NAMALWA (cell line): ENCODE data around the gene AIP.
A peak's percentile ranks its signal among the peaks of the same experiment; 100 is the strongest.

Source experiments
- DNase-seq: peaks from one replicate; pipeline ENCODE4 v3.0.0-alpha.2; 2015; ENCODE audit warnings: low spot score

Gene AIP

DNA sequence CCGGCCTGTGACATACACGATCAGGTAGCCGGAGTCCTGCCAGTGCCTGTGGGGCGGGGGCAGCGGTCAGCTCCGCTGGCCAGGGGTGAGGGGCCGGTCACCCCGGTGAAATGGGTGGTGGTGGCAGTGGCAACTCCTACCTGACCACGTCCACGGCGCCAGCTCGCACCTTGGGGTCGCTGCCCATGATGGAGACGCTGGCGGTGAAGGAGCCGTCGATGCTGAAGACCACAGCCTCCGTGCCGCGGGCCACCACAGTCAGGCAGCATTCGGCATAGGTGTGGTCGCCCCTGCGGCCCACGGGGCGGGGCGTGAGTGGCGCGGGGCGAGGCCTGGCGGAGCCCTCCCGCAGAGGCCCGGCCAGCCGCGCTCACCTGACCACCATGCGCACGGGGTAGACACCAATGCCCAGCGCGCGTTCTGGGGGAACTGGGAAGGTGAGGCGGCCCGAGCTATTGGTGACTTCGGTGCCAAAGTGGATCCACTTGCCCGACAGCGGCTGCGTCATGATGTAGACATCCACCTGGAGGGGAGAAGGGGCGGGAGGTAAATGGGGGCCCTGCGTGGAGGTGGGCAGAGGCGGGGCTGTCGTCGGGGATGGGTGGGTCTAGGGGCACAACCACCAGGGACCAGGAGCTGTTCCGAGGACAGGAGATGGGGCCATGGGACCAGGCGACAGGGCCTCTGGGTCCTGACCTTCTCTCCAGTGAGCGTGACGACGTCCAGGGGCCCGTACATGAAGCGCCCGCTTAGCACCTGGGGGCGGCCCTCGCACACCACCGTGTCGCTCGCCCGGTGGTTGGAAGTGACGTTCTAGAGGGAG lies 10.9 kb downstream of the AIP start:
- no peak for DNase-seq

DNA sequence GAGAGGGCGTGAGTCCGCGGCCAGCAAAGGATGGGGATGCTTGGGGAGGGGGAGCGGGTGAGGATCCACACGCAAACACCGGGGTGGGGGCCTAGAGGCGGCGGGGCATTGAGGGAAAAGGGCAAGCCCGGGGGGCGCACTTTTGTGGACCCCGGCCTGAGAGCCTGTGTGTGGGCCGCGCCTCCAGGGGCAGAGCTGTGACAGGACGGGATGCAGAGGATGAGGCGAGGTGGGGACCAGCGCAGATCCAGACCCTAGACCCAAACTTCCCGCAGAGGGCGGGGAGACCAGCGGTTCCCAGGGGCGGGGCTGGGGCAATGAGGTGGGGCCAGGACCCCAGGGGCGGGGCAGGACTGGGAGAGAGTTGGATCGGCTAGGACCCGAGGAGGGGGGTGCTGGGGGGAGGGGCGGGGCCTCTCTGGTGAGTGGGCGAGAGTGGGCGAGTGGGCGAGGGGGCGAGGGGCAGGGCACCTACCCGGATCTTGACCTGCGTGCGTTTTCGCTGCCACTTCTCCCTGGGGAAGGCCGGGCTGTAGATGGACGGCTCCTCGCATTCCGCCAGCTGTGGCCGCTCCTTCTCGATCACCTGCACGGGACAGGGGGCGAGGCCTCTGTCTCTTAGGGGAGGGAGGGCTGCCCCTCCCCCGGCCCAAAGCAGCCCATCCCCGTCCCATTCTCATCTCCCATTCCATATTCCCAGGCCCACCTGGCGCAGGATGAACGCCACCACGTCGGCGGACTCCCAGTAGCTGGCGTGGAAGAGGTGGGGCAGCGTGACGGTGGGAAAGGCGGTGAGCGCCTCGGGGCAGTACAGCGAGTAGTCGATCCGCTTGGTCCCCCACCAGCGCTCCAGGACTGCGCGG lies 11.8 kb downstream of the AIP start:
- DNase-seq = no peak

DNA sequence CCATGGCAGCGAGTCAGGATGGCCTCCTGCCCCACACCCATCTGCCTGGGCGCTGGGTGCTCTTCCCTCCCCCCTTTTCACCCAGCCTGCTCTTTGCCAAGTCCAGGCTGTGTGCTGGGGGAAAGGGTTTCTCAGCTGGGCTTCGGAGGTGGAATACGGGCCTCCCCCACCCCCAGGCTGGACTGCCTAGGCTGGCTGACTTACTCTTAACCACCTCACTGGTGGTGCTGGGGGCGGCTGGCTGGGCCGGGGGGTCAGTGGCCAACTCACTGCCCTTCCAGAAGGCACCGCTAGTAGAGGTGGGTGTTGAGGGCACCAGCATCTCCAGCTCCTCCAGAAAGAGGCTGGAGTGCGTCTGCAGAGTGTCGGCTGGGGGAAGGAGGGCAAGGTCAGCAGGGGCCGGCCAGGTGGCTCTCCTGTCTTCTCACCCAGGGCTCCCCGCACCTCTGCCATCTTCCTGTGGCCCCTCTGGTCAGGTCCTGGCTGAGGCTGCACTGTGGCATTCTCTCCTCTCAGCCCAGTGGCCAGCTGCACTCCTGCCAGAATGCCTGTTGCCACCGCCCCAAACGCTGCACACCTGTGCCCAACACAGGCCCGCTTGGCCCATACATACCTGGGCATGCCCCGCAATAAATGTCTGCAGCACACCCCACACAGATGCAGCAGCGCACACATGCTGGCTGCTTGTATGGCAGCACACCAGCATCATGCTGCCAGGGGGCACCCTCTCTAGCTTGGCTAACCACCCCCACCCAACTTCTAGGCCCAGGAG lies 12.6 kb downstream of the AIP start:
- DNase-seq = no peak

DNA sequence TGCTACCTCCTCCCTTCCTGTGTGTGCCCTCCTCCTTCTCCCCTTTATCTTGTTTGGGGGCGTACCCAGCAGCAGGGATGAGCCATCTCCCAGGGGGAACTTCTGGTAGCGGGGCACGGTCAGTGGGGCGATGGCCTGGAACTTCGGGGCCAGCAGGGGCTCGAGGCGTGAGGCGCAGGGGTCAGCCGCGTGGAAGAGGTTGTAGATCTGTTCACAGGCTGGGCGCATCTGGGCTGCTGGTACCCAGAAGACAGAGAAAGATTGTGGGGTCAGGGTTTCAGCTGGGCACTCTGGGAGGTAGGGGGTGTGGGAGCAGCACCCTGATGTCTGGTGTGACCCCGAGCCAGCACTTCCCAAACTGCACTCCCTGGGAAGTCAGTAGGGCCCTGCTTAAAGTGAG lies 13.3 kb downstream of the AIP start:
- no peak for DNase-seq

DNA sequence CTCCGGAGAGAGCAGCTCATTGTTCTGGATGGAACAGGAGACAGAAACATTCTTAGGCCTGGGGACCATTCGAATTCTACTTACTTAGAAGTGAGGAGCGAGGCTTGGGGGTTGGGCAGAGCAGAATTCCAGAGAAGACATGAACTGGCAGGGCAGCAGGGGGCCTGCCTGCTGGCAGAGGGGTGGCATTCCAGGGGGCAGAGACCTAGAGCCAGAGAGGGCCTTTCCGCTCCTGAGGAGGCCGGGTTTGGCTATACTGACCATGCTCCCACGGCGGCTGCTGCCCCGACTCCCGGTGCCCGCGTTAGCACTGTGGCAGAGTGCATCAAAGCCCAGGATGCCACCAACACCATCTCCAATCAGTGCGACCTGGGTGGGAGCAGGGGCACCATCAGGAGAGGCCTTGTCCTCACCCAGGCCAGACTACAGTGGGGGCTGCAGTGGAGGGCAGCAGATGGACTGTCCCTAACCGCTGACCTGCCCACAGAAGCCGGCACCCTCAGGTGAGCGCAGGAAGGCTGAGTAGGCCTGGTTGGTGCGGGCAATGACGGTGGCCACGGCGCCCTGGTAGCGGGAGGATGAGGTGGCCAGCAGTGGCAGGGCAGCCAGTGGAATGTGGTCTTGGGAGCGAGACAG lies 14.9 kb downstream of the AIP start:
- DNase-seq = no peak

DNA sequence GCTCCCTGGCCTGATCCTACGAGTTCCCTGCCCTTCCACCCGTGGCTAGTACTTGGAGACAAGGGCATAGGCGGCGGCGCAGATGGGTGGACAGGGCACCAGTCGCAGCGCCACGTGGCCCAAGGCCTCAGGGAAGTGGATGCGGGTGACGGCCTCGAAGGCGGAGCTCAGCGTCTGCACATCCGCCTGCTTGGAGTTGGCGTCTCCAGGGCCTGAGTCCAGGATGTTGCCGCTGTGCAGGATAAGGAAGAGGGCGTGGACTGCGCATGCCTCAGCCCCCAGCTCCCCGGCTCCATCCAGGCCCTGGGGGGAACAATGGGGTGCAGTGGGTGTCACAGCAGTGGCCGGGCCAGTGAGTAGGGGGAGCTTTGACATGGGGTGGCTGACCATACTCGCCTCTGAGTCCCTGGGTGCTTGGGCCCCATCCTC lies 15.7 kb downstream of the AIP start:
- DNase-seq = no peak

DNA sequence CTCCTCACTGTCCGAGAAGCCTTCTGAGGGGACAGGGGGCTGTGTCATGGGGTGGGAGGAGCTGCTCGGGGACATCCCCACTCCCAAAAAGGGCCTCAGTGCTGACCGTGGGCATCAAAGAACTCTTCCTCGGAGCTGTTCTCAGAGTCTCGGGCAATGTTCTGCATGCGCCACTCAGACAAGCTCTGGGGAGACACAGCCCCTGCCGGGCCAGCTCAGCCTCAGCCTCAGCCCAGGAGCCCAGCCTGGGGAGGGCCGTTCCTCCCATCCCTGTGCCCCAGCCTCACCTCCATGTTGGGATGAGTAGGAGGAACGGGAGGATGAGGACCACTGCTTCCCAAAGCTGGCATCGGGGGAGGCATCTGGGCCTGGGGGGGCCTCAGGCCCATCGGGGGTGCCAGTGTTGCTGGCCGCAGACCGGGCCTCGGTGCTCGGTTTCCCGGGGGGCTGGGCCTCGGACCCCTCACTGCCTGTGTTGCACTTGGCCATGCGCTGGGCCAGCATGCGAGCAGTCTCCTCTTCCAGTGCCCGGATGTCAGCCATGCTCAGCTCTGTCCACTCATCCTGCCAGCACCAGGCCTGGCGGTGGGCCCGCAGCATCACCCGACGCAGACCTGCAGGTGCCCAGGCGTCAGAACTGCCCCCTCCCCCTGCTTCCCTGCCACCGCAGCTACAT lies 17.1 kb downstream of the AIP start:
- DNase-seq = no peak

DNA sequence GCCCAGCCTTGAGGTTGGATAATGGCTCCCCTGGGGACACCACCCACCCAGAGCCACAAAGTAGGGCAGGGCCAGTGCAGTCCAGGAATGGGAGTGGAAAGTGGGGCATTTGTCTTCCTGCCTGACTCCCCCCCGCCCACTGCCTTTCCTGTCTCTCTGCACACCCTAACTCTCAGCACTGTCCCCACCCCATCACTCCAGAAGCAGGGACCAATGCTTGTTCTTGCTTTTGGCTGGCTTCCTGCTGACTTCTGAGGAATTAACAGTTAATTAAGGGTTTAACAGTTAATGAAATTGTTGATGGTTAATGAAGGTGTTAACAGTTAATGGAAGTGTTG lies 17.6 kb downstream of the AIP start:
- DNase-seq = no peak

DNA sequence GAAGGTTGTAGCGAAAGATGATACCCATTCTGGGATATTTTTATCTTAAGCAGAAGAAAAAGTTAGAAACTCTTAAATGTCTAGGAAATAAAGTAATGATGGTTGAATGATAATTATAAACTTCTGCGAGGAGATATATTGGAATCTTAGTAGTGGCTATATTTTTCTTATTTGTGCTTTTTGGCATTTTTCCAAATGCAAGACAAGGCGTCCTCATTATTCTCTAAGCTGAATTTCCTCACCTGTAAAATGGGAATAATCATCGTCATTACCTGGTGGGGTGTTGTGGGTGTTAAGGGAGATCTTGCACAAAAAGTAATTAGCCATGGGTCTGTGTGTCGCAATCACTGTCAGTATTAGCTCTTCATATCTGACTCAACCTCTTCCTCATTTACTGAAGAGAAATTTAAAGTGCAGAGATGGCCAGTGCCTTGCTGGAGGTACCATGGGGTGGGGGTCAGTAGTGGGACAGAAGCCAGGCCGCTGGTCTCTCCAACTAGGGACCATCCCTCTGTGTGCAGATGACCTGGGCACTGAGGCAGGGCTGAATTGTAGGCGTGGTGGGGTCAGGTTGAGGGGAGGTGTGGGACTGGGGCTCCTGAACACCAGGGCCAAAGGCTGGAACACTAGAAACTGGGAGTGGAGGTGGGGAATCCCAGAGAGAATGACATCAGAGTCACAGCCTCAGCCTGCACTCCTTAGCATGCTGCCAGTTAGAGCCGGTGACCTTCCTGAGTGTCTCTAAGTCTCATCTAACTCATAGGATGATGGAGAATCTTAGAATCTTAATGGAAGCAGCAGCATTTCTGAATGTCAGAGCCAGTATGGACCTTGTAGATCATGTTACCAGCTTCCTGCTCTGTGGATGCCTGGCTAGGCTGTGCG lies 18.2 kb downstream of the AIP start:
- no peak for DNase-seq

DNA sequence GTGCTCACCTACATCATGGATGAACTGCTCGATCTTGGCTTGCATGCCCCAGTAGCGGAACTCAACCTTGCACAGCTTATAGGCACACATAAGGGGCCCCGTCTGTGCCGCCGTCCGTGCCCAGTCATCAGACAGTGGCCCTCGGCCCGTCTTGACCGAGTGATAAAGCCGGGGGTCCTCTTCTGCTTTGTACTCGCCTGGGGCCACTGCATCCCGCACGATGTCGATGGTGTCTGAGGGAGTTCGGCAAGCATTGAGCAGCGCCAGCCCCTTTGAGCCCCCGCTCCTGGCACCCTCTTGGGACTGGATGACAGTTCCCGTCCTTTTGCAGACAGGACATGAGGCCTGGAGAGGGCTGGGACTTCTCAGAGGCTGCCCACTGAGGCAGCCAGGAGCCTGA lies 19.0 kb downstream of the AIP start:
- no peak for DNase-seq

DNA sequence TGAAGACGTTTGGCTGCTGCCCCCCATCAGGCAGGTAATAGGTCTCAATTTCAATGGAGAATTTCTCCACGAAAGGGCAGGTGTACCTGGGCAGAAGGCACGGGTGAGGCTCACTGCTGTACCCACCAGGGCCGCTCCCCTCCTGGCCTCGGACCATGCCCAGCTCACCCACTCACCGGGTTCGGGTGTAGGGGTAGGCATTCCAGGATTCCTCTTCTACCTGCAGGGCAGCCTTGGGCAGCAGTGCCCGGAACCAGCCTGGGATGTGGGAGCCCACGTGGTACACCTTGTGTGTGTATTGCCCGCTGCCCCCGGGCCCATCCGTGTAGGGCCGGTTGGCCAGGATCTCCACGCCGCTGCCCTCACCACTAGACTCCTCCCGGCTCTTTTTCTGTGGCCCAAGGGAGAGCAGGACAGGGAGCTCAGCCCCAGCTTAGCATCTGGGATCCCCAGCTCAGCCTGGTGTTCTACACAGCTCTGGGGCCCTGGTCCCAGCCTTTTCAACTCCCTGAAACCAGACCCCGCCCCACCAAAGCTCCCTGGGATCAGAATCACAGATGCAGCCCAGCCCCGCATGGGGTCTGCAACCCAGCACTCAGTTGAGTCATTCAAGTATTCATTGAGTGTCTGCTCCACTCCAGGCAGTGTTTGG lies 19.6 kb downstream of the AIP start:
- DNase-seq = no peak

DNA sequence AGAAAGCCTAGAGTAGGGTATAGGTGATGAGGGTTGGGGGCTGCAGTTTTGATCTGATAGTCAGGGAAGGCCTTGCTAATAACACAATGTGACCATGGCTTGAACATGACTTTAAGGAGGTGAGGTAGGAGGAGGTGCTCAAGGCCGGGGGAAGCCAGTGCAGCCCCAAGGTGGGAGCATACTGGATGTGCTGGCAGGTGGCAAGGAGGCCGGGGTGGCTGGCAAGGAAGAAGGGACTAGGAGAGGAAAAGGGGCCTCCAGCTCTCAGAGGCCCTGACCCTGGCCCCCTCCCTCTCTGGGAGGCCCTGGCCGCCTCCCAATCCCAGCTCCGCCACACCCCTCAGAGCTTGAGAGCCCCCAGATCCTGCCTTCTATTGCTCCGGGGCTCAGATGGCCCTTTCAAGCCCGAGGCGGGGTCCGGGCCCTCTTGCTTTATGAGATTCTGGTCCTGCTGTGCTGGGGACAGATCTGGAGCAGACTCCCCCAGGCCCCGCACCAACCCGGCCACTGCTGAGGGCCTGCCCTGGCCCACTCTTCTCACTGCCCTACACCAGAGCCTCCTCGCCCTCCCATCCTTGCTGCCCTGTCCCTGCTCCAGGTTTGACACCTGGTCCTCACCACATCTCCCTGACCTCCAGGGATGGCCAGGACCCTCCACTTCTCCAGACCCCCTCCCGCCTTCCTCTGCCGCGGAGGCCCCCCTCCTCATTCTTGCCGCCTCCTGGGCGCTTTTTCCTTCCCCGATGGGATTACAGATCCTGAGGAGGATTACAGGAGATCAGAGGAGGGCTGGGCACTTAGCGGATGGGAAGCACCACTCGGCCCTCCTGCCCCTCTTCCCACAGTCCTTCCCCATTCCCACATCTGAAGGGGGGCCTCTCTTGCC lies 20.5 kb downstream of the AIP start:
- no peak for DNase-seq

DNA sequence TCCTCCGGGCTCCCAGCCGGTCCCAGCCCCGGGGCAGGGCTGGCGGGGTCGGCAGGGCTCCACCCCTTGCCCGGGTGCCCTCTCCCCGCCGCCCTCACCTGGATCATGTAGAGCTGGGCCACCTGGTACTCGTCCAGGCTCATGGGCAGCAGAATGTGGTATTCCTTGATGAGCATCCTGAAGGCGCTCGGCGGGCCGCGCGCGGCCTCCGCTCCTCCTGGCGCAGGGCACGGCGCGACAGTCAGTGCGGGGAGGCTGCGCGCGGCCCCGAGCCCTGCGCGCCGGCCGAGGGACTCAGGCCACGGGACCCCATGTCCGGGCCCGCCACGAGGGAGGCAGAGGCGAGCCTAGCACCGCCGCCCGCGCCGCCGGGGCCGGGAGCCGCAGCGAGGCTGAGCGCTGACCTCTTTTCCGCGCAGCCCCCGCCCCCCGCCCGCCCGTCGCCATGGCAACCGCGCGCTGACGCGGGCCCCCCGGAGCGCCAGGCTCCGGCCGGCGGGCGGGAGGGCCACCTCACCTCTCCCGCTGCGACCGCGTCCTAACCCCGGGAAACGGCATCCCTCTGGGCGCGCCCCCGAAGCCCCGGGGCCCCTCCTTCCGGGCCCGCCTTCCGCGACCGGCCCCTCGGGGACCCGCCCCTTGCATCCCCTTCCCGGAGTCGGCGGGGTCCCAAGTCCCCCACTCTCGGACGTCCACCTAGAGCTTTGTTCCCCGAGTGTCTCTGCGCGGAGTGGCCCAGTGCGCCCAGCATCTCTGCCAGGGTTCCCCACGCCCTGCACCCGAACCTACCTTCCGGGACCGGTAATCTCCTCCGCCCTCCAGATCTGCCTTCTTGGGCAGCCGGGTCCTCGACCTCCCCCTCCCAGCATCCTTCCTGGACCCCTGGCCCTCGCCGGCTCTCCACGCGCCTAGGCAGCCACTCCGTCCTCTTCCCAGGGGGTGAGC lies 21.5 kb downstream of the AIP start:
- no peak for DNase-seq

DNA sequence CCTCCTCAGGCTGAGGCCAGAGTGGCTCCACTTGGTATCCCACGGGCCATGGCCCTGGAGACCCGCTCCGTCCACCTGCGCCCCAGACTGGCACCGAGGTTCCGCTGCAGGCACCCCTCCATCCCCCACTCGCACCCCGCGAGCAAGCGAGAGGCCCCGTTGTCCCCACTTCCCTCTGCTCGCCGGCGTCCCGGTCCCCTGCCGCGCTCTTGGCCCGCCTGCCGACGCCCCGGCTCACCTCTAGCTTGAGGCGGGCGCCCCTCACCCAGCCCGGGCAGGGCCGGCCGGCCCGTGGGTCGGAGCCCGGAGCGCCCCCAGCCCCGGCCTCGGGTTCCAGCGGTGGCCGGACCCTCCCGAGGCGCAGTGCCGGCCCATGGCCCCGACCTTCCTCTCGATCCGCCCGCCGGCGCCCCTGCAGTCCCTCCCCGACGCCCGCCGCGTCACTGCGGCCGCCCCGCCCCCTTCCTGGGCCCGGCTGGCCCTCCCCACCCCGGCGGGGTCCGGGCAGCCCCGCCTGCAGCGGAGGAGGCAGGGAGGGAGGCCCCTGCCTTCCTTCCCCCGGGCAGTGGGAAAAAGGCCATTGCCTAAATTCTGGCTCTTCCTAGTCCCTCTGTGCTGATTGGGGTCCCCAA lies 22.2 kb downstream of the AIP start, which contains the start of gene PITPNM1:
Gene PITPNM1, minus strand, starts transcription at position 414 of the 632 bp plus-strand sequence. CDS start 1,183 bp downstream, outside the sequence.
- DNase-seq = peak; percentile 71

DNA sequence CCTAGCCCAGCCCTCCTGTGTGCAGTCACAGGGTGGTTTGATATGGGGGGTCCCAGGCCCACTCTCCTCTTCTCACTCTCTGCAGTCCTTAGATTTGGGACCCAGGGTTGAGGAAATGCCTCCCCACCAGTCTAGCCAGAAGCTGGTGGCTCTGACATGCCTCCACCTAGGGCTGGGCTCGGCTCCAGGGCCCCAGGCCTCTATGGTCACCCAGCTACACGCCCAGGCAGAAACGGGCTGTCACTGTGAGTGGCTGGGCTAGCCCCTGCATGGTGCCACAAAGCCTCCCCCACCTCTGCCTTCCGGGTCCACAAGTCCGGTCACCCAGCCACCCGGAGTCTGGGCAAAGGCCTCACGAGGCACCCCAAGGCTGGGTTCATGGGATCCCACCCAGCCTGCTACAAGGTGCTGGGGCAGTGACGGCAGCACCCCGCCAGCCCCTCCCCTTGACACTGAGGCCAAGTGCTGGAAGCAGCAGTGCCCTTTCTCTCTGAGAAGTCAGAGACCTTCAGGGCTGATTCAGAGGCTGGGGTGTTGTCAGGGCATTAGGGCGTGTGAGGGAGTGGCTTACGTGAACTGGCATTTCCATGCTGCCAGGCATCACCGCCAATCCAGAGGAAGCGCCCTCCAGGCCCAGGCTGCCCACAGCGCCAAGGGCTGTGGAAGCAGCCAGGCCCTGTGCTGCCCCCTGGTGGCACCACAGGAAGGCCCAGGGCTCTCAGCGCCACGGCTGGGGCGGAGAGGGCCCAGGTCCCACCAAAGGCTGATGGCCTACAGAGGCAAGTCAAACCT lies 23.0 kb downstream of the AIP start:
- peak; percentile 94 for DNase-seq

DNA sequence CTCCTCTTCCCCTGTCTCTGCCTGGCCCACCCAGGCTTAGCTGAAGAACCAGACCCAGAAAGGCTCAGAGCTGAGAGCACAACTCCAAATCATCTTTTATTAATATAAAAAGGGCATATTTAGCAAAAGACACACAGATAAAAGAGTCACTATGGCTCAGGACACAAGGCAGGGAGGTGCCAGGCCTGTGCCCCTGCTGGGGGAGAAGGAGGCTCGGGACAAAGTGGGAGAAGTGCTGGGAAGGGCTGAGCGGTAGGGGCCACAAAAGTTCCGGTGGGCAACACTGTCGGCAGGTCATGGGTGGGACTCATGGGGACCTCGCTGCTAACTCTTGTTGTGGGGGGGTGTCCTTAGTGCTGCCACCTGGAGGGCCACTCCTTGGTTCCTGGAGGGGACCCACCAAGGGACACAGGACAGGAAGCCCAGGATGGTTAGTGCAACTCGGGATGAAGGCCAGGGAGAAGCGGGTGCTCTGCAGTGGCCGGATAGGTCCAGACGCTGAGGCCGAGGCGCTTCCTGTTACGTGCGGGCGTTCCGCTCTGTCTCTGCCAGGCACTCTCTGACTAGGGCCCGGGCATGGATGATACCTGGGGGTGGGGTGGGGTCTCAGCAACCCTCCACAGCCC lies 23.7 kb downstream of the AIP start:
- DNase-seq = no peak
